Glutamatergic neuron (in vitro differentiated cells): ENCODE measurements around the gene KIF3A. TPM values are rescaled to one million over a fixed set of nuclear protein-coding genes. Genes with fewer than 3 reads are reported as not detected.

Experiments used
- DNase-seq: peaks from one replicate; pipeline ENCODE4 v3.0.0; 2022
- H3K27ac Mint-ChIP-seq: one replicate; pipeline ENCODE4 v1.8.0; 2020; ENCODE audit warnings: mild to moderate bottlenecking, mixed read lengths, inconsistent platforms; ENCODE audit not compliant: unreplicated experiment
- H3K27me3 Mint-ChIP-seq: one replicate; pipeline ENCODE4 v1.8.0; 2020; ENCODE audit warnings: mild to moderate bottlenecking, moderate library complexity, mixed read lengths, inconsistent platforms; ENCODE audit not compliant: unreplicated experiment
- H3K36me3 Mint-ChIP-seq: one replicate; pipeline ENCODE4 v1.8.0; 2020; ENCODE audit warnings: mild to moderate bottlenecking, mixed read lengths, inconsistent platforms; ENCODE audit not compliant: unreplicated experiment
- H3K4me1 Mint-ChIP-seq: one replicate; pipeline ENCODE4 v1.8.0; 2020; ENCODE audit warnings: mild to moderate bottlenecking, low read depth, mixed read lengths, inconsistent platforms; ENCODE audit not compliant: unreplicated experiment
- H3K4me3 Mint-ChIP-seq: one replicate; pipeline ENCODE4 v1.8.0; 2020; ENCODE audit warnings: mild to moderate bottlenecking, mixed read lengths, inconsistent platforms; ENCODE audit not compliant: unreplicated experiment
- H3K9me3 Mint-ChIP-seq: one replicate; pipeline ENCODE4 v1.8.0; 2020; ENCODE audit warnings: mild to moderate bottlenecking, moderate library complexity, mixed read lengths, inconsistent platforms; ENCODE audit not compliant: unreplicated experiment
- total RNA-seq: library from RNA; stranded (reverse); fragmentation: NEBNext Ultra II Directional; extraction: Animal tissue kit (Norgen Biotek cat#: 25700); gene quantifications from one replicate; pipeline ENCODE4 v1.2.1, GENCODE V29; 2021; ENCODE audit not compliant: unreplicated experiment
- TF ChIP-seq, protein P1 (sequence below): fragments of 200-600 bp; sonication (generic); IDR thresholded peaks from one replicate; pipeline ENCODE4 v1.5.0; 2021; ENCODE audit not compliant: partially characterized antibody, unreplicated experiment

The KIF3A gene
- total RNA-seq, 1 donor from 2014 or later: 42.4 TPM

DNA sequence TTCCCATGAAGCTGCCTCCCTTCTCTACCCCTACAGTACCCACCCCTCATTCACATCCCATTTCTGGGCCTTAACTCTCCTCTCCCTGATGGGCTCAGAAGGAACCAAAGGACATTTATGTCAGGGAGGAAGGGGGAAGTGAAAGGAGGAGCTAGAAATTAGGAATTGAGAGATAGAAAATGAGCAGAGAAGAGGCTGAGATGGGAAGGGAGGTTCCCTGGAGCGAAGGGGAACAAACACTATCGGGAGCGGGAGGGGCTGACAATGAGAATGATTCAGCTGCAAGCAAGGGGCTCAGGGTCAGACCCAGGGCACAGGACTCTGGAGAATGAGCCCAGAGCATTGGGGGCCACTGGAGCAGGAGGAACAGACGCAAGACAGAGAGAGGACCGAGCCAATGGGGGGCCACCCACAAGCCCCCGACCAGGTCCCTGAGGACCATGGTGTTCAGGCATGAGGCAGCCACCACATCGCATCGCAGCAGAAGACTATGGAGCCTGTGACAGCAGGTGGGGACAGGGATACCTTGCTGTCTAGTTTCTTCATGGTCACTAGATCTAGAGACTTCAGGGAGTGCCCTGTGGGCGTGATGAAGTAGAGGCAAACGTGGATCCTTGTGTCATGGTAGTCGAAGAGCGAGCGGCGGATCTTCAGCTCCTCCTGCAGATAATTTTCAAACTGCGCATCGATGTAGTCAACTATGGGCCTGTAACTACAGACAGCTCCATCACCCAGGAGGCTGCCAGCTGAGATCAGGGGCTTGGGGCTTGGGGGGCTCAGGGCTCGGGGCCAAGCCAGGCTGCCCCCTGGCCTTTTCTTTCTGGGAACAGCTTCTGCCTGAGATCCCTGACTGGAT lies 26.1 kb upstream of the KIF3A start:
- Mint-ChIP-seq H3K36me3 (peaks cover 6% of the 10 kb centered on the region), H3K4me3 (no peak overlapping the region), H3K4me1 (no peaks in the 10 kb centered on the region), H3K9me3 (peaks cover 4% of the 10 kb centered on the region), H3K27me3 (peaks cover 14% of the 10 kb centered on the region), H3K27ac (no peak overlapping the region)
- TF ChIP-seq, protein P1, sequence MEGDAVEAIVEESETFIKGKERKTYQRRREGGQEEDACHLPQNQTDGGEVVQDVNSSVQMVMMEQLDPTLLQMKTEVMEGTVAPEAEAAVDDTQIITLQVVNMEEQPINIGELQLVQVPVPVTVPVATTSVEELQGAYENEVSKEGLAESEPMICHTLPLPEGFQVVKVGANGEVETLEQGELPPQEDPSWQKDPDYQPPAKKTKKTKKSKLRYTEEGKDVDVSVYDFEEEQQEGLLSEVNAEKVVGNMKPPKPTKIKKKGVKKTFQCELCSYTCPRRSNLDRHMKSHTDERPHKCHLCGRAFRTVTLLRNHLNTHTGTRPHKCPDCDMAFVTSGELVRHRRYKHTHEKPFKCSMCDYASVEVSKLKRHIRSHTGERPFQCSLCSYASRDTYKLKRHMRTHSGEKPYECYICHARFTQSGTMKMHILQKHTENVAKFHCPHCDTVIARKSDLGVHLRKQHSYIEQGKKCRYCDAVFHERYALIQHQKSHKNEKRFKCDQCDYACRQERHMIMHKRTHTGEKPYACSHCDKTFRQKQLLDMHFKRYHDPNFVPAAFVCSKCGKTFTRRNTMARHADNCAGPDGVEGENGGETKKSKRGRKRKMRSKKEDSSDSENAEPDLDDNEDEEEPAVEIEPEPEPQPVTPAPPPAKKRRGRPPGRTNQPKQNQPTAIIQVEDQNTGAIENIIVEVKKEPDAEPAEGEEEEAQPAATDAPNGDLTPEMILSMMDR: no peak
- DNase-seq: no peak

DNA sequence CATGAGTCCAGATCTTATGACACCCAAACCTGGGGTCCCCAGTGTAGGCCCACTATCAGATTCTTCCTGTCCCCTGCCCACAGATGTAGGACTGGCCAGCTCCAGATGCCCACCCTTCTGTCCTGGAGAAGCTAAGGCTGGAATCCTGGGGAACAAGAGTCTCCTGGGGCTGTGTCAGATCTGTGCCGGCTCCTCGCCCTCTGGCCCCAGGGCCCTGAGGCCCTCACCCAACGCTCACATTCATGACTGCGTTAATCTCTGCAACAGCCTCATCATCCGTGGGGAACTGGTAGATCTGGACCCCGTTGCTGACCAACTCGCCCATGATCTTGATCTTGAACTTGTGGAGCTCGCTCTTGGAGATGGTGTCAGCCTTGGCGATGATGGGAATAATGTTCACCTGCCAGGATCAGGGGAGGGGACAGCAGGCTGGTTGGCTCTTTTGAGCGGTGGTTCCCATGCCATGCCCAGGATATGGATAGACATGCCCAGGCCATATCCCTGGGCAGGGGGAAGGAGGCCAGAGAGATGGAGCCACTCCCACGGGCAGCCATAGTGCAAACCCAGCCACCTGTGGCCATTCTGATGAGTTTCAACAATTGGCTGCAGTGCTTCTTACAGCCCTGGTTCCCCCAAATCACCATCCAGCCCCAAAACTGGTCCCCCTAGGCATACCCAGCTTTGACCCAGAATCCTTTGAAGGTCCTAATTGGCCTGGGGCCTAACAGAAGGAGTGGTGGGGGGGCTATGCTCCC lies 25.1 kb upstream of the KIF3A start:
- TF ChIP-seq, protein P1: no peak
- DNase-seq: no peak
- H3K4me1 Mint-ChIP-seq: no peaks in the 10 kb centered on the region
- H3K4me3 Mint-ChIP-seq: no peak overlapping the region
- peaks cover 4% of the 10 kb centered on the region for H3K9me3 Mint-ChIP-seq
- H3K27ac Mint-ChIP-seq: no peak overlapping the region
- peaks cover 6% of the 10 kb centered on the region for H3K36me3 Mint-ChIP-seq
- peaks cover 12% of the 10 kb centered on the region for H3K27me3 Mint-ChIP-seq

DNA sequence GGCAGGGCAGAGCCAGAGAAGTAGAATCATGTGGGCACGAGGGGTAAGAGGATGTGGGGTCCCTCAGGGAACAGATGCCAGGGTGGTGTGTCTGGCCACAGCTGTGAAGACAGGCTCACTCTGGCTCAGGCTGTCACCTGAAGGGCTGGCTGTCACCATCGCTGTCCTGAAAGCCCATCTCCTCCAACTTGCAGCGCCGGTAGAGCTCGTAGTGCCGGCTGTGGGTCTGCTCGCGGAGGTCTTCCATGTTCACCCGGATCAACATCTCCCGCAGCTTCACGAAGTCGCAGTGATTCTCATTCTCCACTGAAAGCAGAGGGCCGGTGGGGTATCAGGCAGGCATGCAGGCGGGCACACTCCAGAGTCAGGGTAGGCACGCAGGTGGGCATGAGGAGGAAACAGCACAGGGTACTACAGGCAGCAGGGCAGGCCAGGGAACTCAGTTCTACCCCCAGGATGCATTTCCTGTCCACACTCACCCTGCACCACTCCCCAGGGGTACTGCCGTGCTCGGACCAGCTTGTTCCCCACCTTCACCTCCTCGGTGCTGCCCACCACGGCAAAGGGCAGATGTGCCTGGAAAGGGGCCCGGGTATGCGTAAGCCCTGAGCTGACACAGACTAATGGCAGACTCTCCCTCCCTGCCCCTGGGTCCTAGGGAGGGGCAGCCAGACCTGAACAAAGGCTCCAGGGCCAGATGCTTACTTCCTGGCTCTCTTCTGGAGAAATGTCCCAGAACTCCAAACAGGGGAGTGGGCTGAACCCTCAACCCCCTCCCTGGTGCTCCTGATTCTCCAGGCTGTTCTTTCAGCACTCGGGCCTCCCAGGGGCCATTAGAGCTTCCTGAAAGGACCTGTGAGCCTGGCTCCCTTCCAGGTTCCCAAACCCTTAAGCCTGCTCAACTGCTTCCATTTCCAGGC lies 24.2 kb upstream of the KIF3A start:
- H3K36me3 Mint-ChIP-seq: peaks cover 6% of the 10 kb centered on the region
- H3K27me3 Mint-ChIP-seq: peaks cover 10% of the 10 kb centered on the region
- no peak overlapping the region for H3K27ac Mint-ChIP-seq
- TF ChIP-seq, protein P1: no peak
- no peak for DNase-seq
- H3K9me3 Mint-ChIP-seq: peaks cover 1% of the 10 kb centered on the region
- H3K4me3 Mint-ChIP-seq: no peak overlapping the region
- H3K4me1 Mint-ChIP-seq: no peaks in the 10 kb centered on the region

GRCh38 chr5:132760601-132761317 lies 23.4 kb upstream of the KIF3A start:
- Mint-ChIP-seq H3K4me3 (no peak overlapping the region), H3K27ac (no peak overlapping the region), H3K27me3 (peaks cover 10% of the 10 kb centered on the region), H3K36me3 (peaks cover 6% of the 10 kb centered on the region), H3K4me1 (no peaks in the 10 kb centered on the region), H3K9me3 (peaks cover 1% of the 10 kb centered on the region)
- no peak for DNase-seq
- TF ChIP-seq, protein P1: no peak
